Prostate gland (tissue), 2 donors: ENCODE measurements around the gene WDR53. TPM values are rescaled to one million over a fixed set of nuclear protein-coding genes. Genes with fewer than 3 reads are reported as not detected.
"Not testable (repeated sequence)": the region's sequence is repeated elsewhere in the genome, so short reads cannot be mapped to it uniquely, and the experiment has no call there.

Experiments used
- DNase-seq: peaks from one replicate; pipeline ENCODE4 v3.0.0-alpha.2; 2019; ENCODE audit warnings: low spot score
- H3K27ac ChIP-seq, 2 donors: fragments of 200-600 bp; sonication (generic); 2 replicates each; pipeline ENCODE4 v1.5.1; 2017 to 2019
- H3K27me3 ChIP-seq: fragments of 200-600 bp; sonication (generic); replicated peaks from 2 replicates; pipeline ENCODE4 v1.5.1; 2019; ENCODE audit not compliant: insufficient read depth
- H3K36me3 ChIP-seq, 2 donors: fragments of 200-600 bp; sonication (generic); 1 replicate in 1 of 2; 2 replicates in 1 of 2; pipeline versions ENCODE4 v1.5.1 to v1.8.1; 2017 to 2019
- H3K4me1 ChIP-seq: fragments of 200-600 bp; sonication (generic); replicated peaks from 2 replicates; pipeline ENCODE4 v1.5.1; 2019
- H3K4me3 ChIP-seq, 2 donors: fragments of 200-600 bp; sonication (generic); 2 replicates each; pipeline ENCODE4 v1.5.1; 2017 to 2019
- H3K9me3 ChIP-seq: fragments of 200-600 bp; sonication (generic); 2 replicates; pipeline ENCODE4 v1.5.1; 2017
- POLR2A ChIP-seq: fragments of 450-650 bp; IDR thresholded peaks from one replicate; pipeline ENCODE4 v1.6.1; 2016; ENCODE audit warnings: antibody characterized with exemption, mild to moderate bottlenecking
- POLR2AphosphoS5 ChIP-seq: sonication (generic); formaldehyde crosslinking; IDR thresholded peaks from one replicate; pipeline ENCODE4 v1.6.1; 2017; ENCODE audit warnings: antibody characterized with exemption
- WGBS: methylation state at CpG from one replicate; pipeline ENCODE4 v1.1.5; 2018; 5-methylcytosine and 5-hydroxymethylcytosine counted together
- intact Hi-C: fragments of 100-400 bp; cut with DNase I; formaldehyde crosslinking; loops from one replicate; pipeline ENCODE4 v1.14.2; 2022
- total RNA-seq, 2 donors: library from RNA; depleted of rRNA; stranded (reverse); fragments of >200 nt; gene quantifications; one replicate each; pipeline ENCODE4 v1.1.0, GENCODE V29; 2016
- TF ChIP-seq, protein P1 (sequence below), 4 experiments: fragments of 200-600 bp in 2 of 4; fragments of 450-650 bp in 2 of 4; sonication (generic) in 2 of 4; IDR thresholded peaks; 1 replicate in 3 of 4; 2 replicates in 1 of 4; pipeline ENCODE4 v1.5.1; 2016 to 2019; ENCODE audit warnings: antibody characterized with exemption in 4 of 4, mild to moderate bottlenecking in 2 of 4, moderate library complexity in 2 of 4

WDR53 gene
- total RNA-seq, 2 donors from 2014 or later, result 8.4 to 17.3 TPM

DNA sequence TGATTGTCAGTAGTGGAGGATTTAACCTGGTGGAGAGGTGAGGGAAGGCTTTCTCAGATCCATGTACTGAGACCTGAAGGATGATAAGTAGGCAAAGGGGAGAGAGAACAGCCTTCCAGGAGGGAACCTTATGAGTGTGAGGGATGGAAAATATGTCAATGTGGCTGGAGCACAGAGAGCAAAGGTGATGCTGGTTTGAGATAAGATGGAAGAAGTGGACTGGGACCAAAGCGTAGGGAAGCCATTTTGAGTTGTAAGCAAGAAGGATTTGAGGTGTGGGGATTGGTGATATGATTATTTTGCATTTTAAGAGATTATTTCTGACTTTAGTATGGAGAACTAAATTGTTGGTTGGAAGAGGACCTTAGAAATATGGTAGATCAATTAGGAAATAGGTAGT is 4.0 kb upstream of the WDR53 start:
- no peak overlapping the region for H3K4me3 ChIP-seq
- no peaks in the 10 kb centered on the region for H3K27me3 ChIP-seq
- WGBS, result 50% methylated on average over 1 of the region's 1 CpG
- peaks cover 1% of the 10 kb centered on the region for H3K4me1 ChIP-seq
- TF ChIP-seq POLR2AphosphoS5 (no peak), POLR2A (no peak)
- TF ChIP-seq, protein P1, sequence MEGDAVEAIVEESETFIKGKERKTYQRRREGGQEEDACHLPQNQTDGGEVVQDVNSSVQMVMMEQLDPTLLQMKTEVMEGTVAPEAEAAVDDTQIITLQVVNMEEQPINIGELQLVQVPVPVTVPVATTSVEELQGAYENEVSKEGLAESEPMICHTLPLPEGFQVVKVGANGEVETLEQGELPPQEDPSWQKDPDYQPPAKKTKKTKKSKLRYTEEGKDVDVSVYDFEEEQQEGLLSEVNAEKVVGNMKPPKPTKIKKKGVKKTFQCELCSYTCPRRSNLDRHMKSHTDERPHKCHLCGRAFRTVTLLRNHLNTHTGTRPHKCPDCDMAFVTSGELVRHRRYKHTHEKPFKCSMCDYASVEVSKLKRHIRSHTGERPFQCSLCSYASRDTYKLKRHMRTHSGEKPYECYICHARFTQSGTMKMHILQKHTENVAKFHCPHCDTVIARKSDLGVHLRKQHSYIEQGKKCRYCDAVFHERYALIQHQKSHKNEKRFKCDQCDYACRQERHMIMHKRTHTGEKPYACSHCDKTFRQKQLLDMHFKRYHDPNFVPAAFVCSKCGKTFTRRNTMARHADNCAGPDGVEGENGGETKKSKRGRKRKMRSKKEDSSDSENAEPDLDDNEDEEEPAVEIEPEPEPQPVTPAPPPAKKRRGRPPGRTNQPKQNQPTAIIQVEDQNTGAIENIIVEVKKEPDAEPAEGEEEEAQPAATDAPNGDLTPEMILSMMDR (IDR thresholded peaks at IDR 0.05), result no peak
- H3K9me3 ChIP-seq, result no peaks in the 10 kb centered on the region
- DNase-seq, result no peak
- H3K36me3 ChIP-seq, result no peaks in the 10 kb centered on the region
- intact Hi-C loops, result no loop called here
- no peak overlapping the region for H3K27ac ChIP-seq

DNA sequence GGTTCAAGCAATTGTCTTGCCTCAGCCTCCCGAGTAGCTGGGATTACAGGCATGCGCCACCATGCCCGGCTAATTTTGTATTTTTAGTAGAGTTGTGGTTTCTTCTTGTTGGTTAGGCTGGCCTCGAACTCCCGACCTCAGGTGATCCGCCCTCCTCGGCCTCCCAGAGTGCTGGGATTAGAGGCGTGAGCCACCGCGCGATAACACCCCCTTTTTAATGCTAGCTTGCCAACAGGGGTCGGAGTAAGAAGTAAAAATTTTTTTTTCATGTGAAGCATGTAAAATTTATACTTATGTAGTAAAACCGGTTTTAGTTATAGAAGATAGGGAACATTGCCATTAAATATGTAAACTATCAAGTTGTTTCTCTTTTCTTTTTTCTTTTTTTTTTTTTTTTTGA is 2.0 kb upstream of the WDR53 start:
- H3K36me3 ChIP-seq, H3K27ac ChIP-seq, intact Hi-C loops, H3K4me1 ChIP-seq, H3K27me3 ChIP-seq, H3K9me3 ChIP-seq, DNase-seq, H3K4me3 ChIP-seq: not testable (repeated sequence)
- 75% methylated on average over 13 of the region's 13 CpGs for WGBS

DNA sequence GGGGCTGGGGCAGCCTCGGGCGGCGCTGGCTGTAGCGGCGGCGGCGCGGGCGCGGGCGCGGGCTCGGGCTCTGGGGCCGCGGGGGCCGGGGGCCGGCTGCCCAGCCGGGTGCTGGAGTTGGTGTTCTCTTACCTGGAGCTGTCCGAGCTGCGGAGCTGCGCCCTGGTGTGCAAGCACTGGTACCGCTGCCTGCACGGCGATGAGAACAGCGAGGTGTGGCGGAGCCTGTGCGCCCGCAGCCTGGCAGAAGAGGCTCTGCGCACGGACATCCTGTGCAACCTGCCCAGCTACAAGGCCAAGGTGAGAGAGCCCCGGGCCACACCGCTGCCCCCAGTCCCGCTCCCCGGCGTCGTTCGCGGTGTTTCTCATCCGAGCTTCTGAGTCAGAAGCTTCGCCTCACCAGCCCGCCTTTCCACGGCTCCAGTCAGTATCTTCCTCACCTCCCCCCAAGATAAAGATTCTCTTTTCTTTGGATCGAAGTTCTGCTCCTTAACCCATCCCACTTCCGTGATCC is 706 bp upstream of the WDR53 start:
- Histone ChIP-seq H3K4me3 (peak overlapping the region; percentile 66 to 69), H3K9me3 (no peaks in the 10 kb centered on the region), H3K27ac (peak overlapping the region; percentile 65 to 74), H3K27me3 (no peaks in the 10 kb centered on the region), H3K36me3 (no peaks in the 10 kb centered on the region), H3K4me1 (peaks cover 5% of the 10 kb centered on the region)
- peak; percentile 43 for DNase-seq
- no peak for TF ChIP-seq POLR2AphosphoS5
- under 1% methylated on average over 20 of the region's 44 CpGs for WGBS
- intact Hi-C loops, result no loop called here

DNA sequence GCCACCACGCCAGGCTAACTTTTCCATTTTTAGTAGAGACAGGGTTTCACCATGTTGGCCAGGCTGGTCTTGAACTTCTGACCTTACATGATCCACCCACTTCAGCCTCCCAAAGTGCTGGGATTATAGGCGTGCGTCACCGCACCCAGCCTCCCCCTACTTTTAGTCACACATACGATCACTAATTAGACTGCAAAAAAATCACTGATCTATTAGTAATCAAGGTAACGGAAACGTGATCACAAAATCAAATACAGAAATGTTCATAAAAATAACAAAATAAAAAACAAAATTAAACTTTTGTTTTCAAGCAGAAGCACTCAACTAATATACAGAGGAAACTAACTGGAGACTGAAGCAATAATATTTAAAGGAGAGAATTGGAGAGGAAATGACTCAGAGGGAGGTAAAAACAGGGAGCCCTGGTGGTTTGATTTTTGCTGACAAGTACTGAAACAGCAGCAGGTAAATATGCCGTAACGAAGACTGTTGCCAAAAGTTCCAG is 4.6 kb downstream of the WDR53 start:
- Histone ChIP-seq H3K4me3 (no peak overlapping the region), H3K9me3 (no peaks in the 10 kb centered on the region), H3K27ac (no peak overlapping the region), H3K36me3 (no peaks in the 10 kb centered on the region), H3K27me3 (no peaks in the 10 kb centered on the region), H3K4me1 (peaks cover 5% of the 10 kb centered on the region)
- no peak for TF ChIP-seq POLR2A
- TF ChIP-seq, protein P1 (IDR thresholded peaks at IDR 0.05), result no peak
- no peak for TF ChIP-seq POLR2AphosphoS5
- DNase-seq, result no peak
- intact Hi-C loops, result no loop called here
- WGBS, result 90% methylated on average over 9 of the region's 9 CpGs

DNA sequence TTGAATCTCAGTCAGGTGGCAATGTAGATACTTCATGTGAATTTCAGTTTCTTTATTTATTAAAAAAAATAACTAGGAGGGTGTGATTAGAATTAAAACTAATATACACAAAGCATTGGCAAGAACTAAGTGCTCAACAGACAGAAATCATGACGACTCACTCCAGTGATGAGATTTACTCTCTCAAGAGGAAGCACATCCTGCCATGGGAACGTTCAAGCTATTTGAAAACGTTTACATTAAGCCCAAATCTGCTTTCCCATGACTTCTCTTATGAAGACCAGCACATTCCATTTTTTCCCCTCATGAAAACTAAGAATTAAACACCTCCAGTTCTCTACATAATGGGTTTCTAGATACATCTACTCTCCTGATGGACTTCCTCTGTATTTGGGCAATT is 8.5 kb downstream of the WDR53 start:
- no peak overlapping the region for H3K4me3 ChIP-seq
- H3K4me1 ChIP-seq, result no peaks in the 10 kb centered on the region
- WGBS, result 65% methylated on average over 3 of the region's 3 CpGs

DNA sequence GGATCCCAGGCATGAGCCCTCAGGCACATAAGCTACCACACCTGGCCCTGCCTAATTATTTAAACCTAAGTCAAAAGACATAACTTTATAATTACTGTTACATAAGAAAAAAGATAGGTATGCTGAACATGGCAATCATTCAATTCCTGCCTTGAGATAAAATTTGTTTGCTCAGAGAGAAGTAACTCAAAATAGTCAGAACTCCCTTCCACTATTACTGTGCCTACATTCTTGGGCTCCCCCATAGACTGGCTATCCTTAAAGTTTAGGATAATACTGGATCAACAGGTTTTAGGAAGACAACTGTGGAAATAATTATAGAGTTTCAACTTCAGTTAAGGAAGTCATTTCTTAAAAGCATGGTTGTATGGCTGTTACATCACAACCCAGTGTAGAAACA is 9.9 kb downstream of the WDR53 start:
- Histone ChIP-seq H3K4me1 (no peaks in the 10 kb centered on the region), H3K9me3 (no peaks in the 10 kb centered on the region), H3K27ac (no peak overlapping the region), H3K27me3 (no peaks in the 10 kb centered on the region), H3K36me3 (no peaks in the 10 kb centered on the region), H3K4me3 (no peak overlapping the region)
- TF ChIP-seq, protein P1 (IDR thresholded peaks at IDR 0.05), result no peak
- TF ChIP-seq POLR2AphosphoS5 (no peak), POLR2A (no peak)
- DNase-seq, result no peak
- intact Hi-C loops, result no loop called here

More for the DNA sequence above, 8.5 kb downstream of the WDR53 start:
- intact Hi-C loops, result no loop called here
- Histone ChIP-seq H3K36me3 (no peaks in the 10 kb centered on the region), H3K9me3 (no peaks in the 10 kb centered on the region), H3K27me3 (no peaks in the 10 kb centered on the region), H3K27ac (no peak overlapping the region)
- DNase-seq, result no peak
- TF ChIP-seq POLR2AphosphoS5 (no peak), POLR2A (no peak)
- TF ChIP-seq, protein P1 (IDR thresholded peaks at IDR 0.05), result no peak
